ENCODE measurements around the gene FOXP1.

DNA sequence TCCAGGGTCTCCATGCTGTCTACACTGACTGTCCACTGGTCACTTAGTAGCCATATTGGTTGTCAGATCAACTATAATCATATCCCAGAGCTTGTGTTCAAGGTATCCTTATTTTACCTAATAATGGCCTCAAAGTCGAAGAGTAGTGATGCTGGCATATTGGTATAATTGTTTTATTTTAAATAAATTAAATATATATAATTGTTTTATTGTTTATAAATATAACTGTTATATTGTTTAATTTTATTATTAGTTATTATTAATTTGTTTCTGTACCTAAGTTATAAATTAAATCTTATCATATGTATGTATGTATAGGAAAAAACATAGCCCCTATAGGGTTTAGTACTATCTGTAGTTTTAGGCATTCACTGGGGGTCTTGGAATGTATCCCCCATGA, 205.0 kb downstream of the FOXP1 start:
- TF ChIP-seq CTCF (optimal IDR thresholded peaks at IDR 0.05 in 1 of 3, IDR thresholded peaks at IDR 0.05 in 1 of 3, conservative IDR thresholded peaks at IDR 0.05 in 1 of 3; ENCODE audit: extremely low read depth in 1 of 3, insufficient read depth in 2 of 3, low read length in 3 of 3) (no peak), EZH2 (IDR thresholded peaks at IDR 0.05; ENCODE audit: low read length) (no peak)

Data from keratinocyte (primary cell).